CD4-positive, alpha-beta T cell treated with Interleukin-17A for 4 hours (primary cell): ENCODE results near the gene KLHL18.
"Not testable (repeated sequence)": the region's sequence is repeated elsewhere in the genome, so short reads cannot be mapped to it uniquely, and the experiment has no call there.

Experiments
- DNase-seq: peaks from one replicate; pipeline ENCODE4 v3.0.0-alpha.2; 2020; ENCODE audit warnings: mixed read lengths

KLHL18 gene

DNA sequence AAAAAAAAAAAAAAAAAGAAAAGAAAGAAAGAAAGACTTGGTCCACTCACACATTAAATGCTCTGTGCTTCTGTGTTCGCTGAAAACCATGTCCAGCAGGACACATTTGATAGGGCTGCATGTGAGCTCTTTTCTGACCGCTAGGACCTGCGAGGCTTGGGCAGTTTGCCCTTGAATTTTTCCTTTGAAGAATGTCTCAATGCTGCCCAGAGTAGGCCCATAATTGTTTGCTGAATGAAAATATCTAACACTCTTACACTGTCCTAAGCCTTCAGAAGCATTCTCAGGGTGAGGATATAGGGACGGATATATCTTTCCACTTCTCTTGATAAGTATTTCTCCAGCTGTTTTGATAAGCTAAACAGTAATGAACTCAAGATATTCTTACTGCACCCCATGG, 6.2 kb upstream of the KLHL18 start:
- DNase-seq: no peak

- DNase-seq: no peak
Observed at GRCh38 chr3:47280519-47280918, 2.2 kb upstream of the KLHL18 start.

GRCh38 chr3:47283193-47283537, 421 bp downstream of the KLHL18 start:
- peak; percentile 48 for DNase-seq

GRCh38 chr3:47283591-47284364, 1.0 kb downstream of the KLHL18 start:
- DNase-seq: no peak

GRCh38 chr3:47288966-47289910, 6.5 kb downstream of the KLHL18 start:
- DNase-seq: no peak

DNA sequence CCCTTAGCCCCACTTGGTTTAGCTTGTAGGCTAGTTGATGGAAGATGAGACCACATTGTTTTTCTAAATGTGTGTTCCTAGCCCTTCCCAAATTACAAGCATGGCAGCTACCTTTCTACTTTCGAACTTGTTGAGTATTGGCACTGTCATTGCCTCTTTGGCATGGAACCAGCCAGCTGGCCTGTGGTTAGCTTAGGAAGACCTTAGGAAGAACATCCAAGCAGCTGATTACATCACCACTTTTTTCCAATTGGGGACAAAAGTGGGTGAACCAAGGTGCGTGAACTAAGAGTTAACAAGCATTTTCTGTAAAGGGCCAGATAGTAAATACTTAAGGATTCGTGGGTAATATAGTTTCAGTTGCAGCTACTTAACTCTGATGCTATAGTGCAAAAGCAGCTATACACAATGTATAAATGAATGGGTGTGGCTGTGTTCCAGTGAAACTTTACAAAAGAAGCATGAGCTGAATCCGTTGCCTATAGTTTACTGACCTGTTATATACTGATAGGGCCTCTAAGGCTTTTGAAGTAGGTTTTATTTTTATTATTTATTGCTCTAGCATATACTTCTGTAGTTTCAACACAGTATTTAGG, 8.5 kb downstream of the KLHL18 start:
- DNase-seq: no peak

- DNase-seq: not testable (repeated sequence)
Observed at GRCh38 chr3:47291754-47292420, 9.1 kb downstream of the KLHL18 start.

- DNase-seq: no peak
Observed at GRCh38 chr3:47293822-47294221, 11.1 kb downstream of the KLHL18 start.

- no peak for DNase-seq
Observed at GRCh38 chr3:47294392-47294791, 11.6 kb downstream of the KLHL18 start.

GRCh38 chr3:47295322-47295721, 12.6 kb downstream of the KLHL18 start:
- DNase-seq: no peak

- DNase-seq: no peak
Observed at GRCh38 chr3:47295976-47296375, 13.2 kb downstream of the KLHL18 start.

GRCh38 chr3:47296562-47297302, 14.0 kb downstream of the KLHL18 start:
- DNase-seq: no peak

GRCh38 chr3:47298439-47298838, 15.7 kb downstream of the KLHL18 start:
- DNase-seq: no peak

DNA sequence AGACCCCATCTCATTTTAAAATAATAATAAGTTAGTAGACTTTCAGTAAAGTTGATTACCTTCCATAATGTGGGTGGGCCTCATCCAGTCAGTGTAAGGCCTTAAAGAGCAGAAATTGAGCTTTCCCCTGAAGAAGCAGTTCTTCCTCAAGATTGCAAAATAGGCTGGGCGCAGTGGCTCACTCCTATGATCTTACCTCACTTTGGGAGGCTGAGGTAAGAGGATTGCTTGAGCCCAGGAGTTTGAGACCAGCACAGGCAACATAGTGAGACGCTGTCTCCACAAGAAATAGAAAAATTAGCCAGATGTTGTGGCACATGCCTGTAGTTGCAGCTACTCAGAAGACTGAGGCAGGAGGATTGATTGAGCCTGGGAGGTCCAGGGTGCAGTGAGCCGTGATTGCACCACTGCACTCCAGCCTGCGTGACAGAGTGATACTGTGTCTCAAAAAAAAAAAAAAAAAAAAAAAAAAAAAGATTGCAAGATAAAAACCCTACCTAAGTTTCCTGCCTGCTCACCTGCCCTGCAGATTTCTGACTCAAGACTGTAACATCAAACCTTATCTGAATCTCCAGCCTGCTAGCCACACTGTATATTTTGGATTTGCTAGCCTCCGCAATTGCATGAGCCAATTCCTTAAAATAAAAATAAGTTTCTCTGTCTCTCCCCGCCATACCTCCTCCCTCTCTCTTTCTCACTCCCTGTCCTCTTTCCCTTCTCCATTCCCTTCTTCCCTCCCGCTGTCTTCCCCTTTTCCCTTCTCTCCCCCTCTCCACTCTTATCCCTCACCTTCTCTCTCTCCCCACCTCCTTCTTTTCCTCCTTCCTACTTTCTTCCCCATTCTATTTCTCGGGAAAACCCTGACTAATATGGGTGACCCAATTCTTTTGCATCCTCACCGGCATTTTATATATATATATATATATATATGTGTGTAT, 16.9 kb downstream of the KLHL18 start:
- DNase-seq: no peak

DNA sequence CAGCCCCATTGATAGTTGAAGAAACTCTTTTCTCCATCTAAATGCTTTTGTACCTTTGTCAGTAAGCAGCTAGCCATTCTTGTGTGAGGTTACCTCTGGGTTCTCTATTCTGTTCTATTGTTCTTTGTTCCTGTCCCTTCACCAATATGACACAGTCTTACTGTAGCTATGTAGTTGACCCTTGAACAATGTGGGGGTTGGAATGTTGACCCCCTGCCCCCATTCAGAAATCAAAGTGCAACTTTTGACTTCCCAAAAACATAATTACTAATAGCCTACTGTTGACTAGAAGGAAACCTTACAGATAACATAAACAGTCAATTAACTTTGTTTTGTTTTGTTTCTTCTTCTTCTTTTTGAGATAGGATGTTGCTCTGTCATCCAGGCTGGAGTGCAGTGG, 18.7 kb downstream of the KLHL18 start:
- no peak for DNase-seq

GRCh38 chr3:47306022-47306421, 23.3 kb downstream of the KLHL18 start:
- DNase-seq: no peak

- not testable (repeated sequence) for DNase-seq
Observed at GRCh38 chr3:47309231-47309630, 26.5 kb downstream of the KLHL18 start.

DNA sequence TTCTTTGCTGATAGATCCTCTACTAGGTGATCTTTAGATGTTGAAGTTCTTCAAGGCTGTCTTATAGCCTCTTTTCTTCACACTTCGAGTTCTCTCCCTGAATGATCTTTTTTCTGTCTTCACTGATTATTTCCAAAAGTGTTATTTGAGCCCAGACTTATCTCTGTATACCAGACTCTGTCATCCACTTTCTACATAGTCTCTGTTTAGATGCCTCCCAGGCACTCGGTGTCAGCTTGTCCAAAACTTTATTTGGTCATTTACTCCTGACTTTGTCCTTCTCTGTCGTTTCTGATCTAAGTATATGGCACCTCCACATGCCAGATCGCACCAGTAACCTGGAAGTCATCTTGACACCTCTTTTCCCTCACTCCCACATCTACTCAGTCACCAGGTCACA, 27.6 kb downstream of the KLHL18 start:
- DNase-seq: no peak

GRCh38 chr3:47313341-47314055, 30.8 kb downstream of the KLHL18 start:
- no peak for DNase-seq

DNA sequence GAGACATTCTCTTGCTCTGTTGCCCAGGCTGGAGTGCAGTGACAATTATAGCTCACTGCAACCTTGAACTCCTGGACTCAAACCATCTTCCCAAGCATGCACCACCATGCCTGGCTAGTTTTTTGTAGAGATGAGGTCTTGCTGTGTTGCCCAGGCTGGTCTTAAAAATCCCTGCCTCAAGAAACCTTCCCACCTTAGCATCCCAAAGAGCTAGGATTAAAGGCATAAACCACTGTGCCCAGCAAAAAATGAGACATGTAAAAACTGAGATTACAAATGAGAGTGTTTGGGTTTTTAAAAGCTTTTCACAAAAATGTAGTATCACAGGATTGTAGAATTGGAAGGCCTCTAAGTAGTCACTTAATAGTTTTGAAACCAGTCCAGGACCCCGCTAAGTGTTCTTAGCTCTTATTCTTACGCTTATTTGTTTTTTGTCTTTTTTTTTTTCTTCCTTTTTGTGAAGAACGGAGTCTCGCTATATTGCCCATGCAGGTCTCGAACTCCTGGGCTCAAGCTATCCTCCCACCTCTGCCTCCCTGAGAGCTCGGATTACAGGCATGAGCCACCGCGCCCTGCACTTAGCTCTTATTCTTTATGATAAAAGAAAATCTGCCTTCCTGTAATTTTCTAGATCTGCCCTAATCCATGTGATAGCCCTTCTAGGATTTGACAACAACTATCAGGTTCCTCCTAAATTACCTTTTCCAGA, 31.5 kb downstream of the KLHL18 start:
- DNase-seq: no peak
